ENCODE measurements around the gene EFEMP1.

GRCh38 chr2:55934337-55934736, 10.8 kb upstream of the EFEMP1 start:
- TF ChIP-seq POLR2A (IDR thresholded peaks at IDR 0.05; ENCODE audit: borderline replicate concordance, extremely low read depth, insufficient read depth, insufficient read length): no peak
- TF ChIP-seq, protein P1, sequence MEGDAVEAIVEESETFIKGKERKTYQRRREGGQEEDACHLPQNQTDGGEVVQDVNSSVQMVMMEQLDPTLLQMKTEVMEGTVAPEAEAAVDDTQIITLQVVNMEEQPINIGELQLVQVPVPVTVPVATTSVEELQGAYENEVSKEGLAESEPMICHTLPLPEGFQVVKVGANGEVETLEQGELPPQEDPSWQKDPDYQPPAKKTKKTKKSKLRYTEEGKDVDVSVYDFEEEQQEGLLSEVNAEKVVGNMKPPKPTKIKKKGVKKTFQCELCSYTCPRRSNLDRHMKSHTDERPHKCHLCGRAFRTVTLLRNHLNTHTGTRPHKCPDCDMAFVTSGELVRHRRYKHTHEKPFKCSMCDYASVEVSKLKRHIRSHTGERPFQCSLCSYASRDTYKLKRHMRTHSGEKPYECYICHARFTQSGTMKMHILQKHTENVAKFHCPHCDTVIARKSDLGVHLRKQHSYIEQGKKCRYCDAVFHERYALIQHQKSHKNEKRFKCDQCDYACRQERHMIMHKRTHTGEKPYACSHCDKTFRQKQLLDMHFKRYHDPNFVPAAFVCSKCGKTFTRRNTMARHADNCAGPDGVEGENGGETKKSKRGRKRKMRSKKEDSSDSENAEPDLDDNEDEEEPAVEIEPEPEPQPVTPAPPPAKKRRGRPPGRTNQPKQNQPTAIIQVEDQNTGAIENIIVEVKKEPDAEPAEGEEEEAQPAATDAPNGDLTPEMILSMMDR (IDR thresholded peaks at IDR 0.05 in 2 of 3, conservative IDR thresholded peaks at IDR 0.05 in 1 of 3; ENCODE audit: borderline replicate concordance in 1 of 3, insufficient read depth in 1 of 3, low read depth in 2 of 3, low read length in 2 of 3): no peak
- no peak for TF ChIP-seq POLR2AphosphoS5 (IDR thresholded peaks at IDR 0.05; ENCODE audit: low read depth, low read length)
- TF ChIP-seq REST (IDR thresholded peaks at IDR 0.05; ENCODE audit: low read depth): no peak
- no peak for TF ChIP-seq RAD21 (IDR thresholded peaks at IDR 0.05; ENCODE audit: low read depth)
- no peak for TF ChIP-seq SIN3A (IDR thresholded peaks at IDR 0.05; ENCODE audit: low read depth)
- TF ChIP-seq TCF7L2 (IDR thresholded peaks at IDR 0.05; ENCODE audit: borderline replicate concordance, extremely low read depth, insufficient read depth, insufficient read length): no peak
